Hippocampal formation (tissue), 2 donors: ENCODE results near the gene GPR152.
"Not testable (repeated sequence)": the region's sequence is repeated elsewhere in the genome, so short reads cannot be mapped to it uniquely, and the experiment has no call there.

ENCODE experiments used
- DNase-seq, 2 donors: peaks; one replicate each; lab custom pipeline; 2025; lab: John Stamatoyannopoulos, UW

GPR152 gene

DNA sequence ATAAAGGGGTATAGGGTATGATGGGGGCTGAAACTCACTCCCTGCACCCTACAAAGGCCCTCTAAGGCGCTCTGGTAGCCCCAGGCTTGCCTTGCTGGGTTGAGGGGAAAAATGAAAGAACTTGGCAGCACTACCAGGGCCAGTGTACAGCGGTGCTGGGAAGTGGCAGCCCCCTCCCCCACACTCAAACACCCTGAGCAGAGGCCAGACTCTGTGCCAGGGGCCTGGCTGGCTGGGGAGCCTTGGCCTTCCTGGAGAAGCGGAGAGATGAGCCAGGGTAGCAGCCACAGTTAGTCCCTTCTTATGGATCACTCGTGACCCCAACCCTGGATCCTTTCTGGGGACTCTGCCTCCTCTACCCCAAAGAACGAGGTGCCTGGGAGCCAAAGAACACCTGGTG, 13.8 kb upstream of the GPR152 start:
- no peak for DNase-seq

DNA sequence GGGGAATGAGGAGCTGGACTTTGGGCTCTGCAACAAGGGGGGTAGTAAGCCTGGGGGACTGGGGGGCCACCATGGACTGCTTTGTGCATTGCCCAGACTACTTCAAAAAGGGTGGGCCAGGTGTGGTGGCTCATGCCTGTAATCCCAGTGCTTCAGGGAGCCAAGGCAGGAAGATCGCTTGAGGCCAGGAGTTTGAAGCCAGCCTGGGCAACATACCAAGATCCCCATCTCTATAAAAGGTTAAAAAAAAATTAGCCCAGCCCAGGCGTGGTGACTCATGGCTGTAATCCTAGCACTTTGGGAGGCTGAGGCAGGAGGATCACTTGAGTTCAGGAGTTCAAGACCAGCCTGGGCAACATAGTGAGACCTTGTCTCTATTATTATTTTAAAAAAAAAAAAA, 13.0 kb upstream of the GPR152 start:
- not testable (repeated sequence) for DNase-seq

DNA sequence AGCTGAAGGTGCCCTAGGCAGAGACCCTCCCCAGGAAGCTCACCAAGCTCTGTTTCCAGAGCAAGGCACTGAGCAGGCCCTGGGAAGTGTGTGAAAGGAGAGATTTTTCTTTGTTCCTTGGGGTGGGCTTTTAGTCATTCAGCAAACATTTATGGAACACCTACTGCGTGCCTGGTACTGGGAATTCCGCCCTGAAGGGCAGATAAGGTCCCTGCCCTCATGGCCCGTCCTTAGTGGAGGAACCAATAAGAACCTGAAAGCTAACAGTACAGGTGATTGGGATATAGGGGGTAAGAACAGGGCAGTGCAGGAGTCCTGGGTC, 12.6 kb upstream of the GPR152 start:
- no peak for DNase-seq

GRCh38 chr11:67464411-67465188, 12.1 kb upstream of the GPR152 start:
- DNase-seq: peak; percentile 56 to 76

DNA sequence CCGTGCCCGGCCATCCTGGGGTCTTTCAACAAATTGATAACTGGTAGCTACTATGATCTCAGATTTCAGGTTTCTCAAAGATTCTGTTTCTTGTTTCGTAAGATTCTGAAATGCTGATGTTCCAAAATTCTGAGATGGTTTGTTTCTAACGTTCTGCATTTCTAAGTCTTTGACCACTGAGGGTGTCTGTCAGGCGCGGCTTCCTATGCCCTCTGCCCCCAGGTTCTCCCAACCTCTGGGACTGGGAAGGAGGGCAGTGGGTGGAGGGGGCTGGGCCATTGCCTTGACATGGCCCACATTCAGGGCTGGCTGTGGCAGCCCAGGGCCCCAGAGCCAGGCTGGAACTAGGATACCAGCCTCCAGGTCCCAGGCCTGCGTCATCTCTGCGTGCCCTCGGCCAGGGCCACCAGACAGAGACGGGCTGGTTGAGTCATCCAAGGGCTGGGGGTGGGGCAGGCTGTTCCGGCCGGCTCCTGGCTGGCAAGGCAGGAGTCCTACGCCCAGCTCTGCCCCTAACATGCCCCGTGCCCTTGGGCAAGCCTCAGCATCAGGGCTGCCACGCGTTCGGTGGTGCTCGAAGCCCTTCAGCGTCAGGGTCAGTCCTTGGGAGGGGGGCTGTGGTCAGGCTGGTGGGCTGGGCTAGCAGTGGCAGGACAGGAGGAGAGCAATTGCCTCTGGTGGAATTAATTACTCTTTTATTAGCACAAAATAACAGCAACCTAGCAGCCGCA, 11.3 kb upstream of the GPR152 start:
- no peak for DNase-seq

DNA sequence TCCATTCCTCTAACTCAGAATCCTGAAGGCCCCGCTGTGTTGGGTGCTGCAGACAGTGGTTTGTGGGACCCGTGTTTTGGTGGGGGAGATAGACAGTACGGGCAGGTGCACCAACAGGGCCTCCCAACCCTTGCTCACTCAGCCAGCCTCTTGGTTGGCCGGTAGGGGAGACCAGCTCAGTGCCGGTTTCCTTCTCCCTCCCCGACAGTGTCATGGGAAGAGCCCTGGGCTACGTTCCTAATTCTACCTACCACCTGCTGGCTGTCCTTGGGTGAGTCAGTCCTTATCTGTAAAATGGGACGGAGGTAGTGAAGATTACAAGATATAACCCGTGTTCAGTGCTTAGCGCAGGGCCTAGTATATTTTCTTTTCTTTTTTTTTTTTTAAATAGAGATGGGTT, 10.7 kb upstream of the GPR152 start:
- DNase-seq: no peak

- no peak for DNase-seq
Measured at GRCh38 chr11:67458266-67458665, 5.7 kb upstream of the GPR152 start.

DNA sequence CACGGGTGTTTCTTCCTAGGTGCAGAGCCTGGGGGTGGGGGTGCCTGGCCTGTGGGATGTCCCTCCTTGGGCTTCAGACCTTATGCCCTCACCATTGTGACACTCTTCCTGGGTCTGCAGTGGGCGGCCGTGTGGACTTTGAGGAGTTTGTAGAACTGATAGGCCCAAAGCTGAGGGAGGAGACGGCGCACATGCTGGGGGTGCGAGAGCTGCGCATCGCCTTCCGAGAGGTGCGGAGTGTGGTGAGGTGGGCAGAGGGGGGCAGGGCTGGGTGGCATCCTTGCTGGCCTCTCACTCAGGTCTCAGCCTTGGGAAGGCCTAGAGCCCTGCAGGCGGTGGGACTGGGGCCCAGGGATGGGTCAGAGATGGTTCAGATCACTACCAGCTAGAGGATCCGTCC, 4.9 kb upstream of the GPR152 start:
- no peak for DNase-seq

DNA sequence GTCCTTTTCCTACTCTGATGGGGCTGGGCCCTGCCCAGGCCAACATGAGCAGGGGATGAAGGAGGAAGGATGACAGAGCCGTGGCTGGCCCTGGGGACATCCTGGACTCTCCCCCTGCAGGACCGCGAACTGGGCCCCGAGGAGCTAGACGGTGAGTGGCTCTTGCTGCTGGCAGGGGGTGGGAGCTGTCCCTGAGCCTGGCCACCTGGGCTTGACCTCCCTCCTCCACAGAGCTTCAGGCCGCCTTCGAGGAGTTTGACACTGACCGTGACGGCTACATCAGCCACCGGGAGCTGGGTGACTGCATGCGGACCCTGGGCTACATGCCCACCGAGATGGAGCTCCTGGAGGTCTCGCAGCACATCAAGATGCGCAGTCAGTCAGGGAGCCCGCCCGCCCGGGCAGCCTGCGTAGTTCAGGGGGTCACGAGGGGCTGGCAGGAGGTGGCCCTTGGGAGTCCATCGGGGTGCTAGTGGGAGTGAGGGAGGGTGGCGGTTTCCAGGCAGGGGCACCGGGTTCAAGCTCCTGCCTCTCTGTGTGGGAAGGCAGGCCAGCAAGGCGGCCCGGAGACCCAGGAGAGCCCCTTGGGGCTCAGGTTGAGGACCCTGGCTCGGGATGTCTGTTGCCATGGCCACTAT, 3.7 kb upstream of the GPR152 start:
- no peak for DNase-seq

DNA sequence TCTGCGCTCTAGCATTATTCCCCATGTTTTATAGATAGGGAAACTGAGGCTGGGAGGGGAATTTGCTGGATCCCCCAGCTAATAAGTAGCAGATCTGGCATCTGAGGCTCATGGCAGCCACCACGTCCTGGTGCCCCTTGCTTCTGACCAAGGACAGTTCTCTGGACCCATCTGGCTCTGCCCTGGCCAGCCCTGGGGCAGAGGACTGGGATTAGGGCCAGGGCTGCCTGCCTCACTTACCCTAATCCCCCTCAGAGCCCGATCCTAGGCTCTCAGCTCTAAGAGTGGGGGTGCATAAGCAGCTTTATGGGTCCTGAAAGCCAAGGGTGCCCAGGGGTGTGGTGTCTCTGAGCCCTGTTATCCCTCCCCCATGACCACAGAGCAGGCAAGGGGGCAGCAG, 2.5 kb upstream of the GPR152 start, which contains the start of gene CABP4:
Gene CABP4, plus strand, starts transcription at position 301 of the 400 bp plus-strand sequence. Its CDS starts 70 bp downstream, at position 371.
- DNase-seq: no peak

- no peak for DNase-seq
Measured at GRCh38 chr11:67453816-67454732, 1.5 kb upstream of the GPR152 start.

GRCh38 chr11:67451658-67451976, 912 bp downstream of the GPR152 start:
- DNase-seq: no peak

- DNase-seq: no peak
Measured at GRCh38 chr11:67450796-67451657, 1.5 kb downstream of the GPR152 start.

GRCh38 chr11:67449116-67449844, 3.2 kb downstream of the GPR152 start:
- peak in 1 of 2 donors; percentile 26 for DNase-seq

DNA sequence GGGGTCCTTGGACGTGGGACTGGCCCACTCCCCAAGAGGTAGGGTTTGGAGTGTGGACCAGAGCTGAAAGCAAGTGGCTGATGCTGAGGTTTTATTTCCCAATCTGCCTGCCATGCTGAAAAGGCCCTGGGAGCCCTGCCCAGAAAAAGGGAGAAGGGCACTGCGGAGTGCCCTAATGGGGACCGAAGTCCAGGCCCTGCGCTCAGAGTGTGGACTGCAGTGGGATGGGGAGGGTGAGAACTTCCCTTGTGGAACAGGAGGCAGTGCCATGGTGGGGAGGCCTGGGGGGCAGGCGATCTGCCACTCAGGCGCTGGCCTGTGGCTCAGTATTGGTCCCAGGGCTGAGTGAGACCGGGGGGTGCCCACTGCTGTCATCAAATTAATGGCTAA, 4.3 kb downstream of the GPR152 start:
- DNase-seq: no peak

- DNase-seq: no peak
Measured at GRCh38 chr11:67445515-67445914, 7.0 kb downstream of the GPR152 start.

DNA sequence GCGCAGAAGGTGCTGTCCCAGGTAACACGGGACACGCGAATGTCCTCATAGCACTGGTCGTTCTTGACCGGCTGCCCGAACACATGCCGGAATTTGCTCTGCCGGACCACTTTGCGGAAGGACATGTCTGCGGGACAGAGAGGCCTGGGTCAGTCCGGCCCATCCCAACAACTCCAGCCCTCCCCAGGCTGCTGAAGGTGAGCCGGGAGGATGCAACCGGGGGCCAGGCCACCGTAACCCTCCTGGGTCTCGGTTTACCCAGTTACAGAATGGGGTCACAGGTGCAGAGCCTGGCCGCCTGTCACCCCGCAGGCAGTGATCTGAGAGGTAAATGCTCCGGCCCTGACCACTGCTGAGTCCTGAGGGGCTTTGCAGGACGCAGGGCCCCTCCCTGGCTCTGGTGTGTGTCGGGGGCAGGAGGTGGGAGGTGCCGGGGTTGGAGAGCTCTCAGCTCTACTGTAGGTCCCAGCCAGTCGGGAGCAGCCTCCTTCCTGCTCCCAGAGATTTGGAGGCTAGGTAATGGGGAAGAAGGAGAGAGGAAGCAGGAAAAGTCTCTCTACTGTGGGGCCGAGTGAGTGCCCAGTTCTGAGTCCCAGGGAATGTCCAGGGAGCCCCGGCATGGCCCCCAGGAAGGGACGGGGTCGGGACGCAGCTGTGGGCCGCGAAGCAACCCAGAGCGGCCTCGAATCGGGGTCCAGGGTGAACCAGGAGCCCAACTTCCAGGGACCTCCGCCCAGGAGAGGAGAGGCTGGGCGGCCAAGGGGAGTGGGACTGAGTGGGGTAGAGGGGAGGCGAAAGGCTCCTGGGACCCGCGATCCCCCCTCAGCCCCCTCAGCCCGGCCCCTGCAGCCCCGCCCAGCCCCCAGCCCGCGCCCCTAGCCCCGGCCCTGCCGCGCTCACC, 9.8 kb downstream of the GPR152 start:
- DNase-seq: no peak

GRCh38 chr11:67441731-67442351, 10.7 kb downstream of the GPR152 start:
- no peak for DNase-seq

DNA sequence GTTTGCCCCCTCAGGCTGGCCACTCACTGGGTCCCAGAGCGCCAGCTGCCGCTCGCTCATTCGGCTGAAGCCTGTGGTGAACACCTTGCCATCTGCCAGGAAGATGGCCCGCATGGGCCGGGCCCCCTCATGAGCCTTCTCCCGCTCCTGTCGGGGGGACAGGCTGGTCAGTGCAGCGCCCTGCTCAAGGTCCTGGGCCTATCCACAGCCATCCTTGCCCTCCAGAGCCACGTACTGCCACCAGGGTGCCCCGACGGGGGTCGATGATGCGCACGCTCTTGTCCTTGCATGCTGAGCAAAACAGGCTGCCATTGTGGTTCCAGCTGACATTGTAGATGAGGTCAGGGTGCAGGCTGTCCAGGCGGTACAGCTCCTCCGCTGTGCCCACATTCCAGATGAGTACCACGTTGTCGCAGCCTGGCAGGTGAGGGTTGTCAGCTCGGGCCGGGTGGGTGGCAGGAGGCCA, 11.4 kb downstream of the GPR152 start:
- DNase-seq: no peak
